Activated CD4-positive, alpha-beta T cell treated with anti-CD3 and anti-CD28 coated beads for 24 hours (primary cell): ENCODE data around the gene MSRB1.
"Not testable (repeated sequence)": the region's sequence is repeated elsewhere in the genome, so short reads cannot be mapped to it uniquely, and the experiment has no call there.

ENCODE experiments used
- DNase-seq, 2 donors: peaks; one replicate each; pipeline ENCODE4 v3.0.0-alpha.2; 2020; ENCODE audit warnings: low read depth in 2 of 2

MSRB1 gene

GRCh38 chr16:1960665-1961630 lies 17.9 kb upstream of the MSRB1 start:
- DNase-seq = peak in 1 of 2 donors; percentile 49

- DNase-seq = peak; percentile 86 to 92
Observed at GRCh38 chr16:1959269-1960039, 16.5 kb upstream of the MSRB1 start, which contains the start of gene NDUFB10. Gene NDUFB10, plus strand, starts transcription at chr16:1959538. Its CDS starts 87 bp downstream, at chr16:1959625.

- no peak for DNase-seq
Observed at GRCh38 chr16:1958715-1959268, 15.8 kb upstream of the MSRB1 start.

DNA sequence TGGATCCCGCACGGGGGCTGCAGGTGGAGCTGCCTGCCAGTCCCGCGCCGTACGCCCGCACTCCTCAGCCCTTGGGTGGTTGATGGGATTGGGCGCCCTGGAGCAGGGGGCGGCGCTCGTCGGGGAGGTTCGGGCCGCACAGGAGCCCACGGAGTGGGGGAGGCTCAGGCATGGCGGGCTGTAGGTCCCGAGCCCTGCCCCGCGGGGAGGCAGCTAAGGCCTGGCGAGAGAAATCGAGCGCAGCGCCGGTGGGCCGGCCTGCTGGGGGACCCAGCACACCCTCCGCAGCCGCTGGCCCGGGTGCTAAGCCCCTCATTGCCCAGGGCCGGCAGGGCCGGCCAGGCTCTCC lies 15.1 kb upstream of the MSRB1 start:
- not testable (repeated sequence) for DNase-seq

DNA sequence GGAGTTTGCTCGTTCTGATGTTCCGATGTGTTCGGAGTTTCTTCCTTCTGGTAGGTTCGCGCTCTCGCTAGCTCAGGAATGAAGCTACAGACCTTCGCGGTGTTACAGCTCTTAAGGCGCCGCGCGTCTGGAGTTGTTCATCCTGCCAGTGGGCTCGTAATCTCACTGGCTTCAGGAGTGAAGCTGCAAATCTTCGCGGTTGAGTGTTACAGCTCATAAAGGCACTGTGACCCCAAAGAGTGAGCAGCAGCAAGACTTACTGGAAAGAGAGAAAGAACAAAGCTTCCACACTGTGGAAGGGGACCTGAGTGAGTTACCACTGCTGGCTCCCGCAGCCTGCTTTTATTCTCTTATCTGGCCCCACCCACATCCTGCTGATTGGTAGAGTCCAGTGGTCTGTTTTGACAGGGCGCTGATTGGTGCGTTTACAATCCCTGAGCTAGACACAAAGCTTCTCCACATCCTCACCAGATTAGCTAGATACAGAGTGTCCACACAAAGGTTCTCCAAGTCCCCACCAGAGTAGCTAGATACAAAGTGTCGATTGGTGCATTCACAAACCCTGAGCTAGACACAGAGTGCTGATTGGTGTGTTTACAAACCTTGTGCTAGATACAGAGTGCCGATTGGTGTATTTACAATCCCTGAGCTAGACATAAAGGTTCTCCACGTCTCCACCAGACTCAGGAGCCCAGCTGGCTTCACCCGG lies 14.6 kb upstream of the MSRB1 start:
- DNase-seq = not testable (repeated sequence)

DNA sequence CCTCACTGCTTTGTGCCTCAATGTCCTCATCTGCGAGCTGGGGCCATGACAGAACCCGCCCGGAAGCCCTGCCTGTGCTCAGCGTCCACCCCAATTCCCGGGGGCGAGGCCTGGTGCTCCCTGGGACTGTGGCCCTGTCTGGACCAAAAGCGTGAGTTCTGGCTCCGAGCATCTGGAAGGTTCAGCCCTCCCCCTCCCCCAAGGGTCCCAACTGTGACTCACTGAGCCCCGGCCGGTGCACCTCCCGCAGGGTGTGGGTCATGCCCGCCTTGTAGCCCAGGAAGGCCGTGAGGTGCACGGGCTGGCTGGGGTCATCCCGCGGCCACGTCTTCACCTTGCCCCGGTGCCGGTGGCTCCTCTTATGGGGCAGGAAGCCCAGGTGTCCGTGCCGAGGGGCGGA lies 10.7 kb upstream of the MSRB1 start:
- DNase-seq = no peak

DNA sequence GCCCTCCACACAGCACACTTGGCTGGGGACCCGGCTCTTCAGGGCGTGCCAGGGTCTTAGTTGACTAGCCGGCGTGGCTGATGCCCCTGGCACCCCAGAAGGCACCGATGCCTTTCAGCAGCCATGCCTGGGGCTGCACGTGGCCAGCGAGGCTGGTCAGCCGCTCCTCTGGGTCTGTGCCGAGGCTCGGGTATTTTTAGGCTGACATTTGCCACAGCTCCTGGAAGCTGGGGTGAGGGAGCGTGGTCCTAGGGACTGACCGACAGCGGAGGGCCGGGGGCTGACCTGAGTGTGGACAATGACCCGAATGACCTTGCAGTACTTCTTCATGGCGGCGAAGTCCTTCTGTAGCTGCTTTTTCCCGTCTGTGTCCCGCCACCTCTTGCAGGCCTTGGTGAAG lies 7.6 kb upstream of the MSRB1 start:
- no peak for DNase-seq

GRCh38 chr16:1950047-1950446 lies 7.0 kb upstream of the MSRB1 start:
- DNase-seq = no peak

GRCh38 chr16:1949507-1949906 lies 6.5 kb upstream of the MSRB1 start:
- no peak for DNase-seq

- no peak for DNase-seq
Observed at GRCh38 chr16:1947369-1947670, 4.3 kb upstream of the MSRB1 start.

DNA sequence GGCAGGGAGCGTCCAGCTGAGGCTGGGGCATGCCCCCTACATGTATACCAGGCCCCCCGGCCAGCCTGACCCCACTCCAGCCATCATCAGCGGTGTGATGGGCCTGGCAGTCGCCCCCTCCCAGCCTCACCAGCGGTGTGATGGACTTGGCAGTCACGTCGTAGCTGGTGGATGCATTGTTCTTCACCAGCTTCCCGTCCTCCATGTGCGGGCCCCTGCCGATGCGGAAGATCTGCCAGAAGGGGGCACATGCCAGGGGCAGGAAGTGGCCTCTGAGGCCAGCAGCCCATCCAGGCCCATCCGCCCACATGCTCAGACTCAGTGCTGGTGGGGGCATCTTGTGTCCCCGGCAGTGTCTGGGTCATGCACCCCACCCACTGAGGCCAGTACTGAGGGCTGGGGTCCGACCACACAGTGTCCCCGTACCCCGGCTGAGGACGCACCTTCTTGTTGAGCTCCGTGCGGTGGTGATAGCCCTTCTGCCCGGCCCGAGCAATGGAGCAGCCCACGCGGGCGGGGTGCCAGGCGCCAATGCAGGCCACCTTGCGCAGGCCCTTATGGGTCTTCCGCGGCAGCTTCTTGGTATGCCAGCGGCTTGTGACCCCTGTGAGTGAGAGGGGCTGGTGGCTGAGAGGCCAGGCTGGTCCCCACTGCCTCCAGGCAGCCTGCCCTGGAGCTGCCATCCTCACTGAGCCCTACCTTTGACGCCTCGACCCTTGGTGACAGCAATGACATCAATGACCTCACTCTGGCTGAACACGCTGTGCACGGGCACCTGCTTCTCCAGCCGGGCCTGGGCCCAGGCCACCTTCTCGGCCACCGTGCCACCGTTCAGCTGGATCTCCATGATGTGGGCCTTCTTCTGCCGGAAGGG lies 3.7 kb upstream of the MSRB1 start:
- DNase-seq = no peak

DNA sequence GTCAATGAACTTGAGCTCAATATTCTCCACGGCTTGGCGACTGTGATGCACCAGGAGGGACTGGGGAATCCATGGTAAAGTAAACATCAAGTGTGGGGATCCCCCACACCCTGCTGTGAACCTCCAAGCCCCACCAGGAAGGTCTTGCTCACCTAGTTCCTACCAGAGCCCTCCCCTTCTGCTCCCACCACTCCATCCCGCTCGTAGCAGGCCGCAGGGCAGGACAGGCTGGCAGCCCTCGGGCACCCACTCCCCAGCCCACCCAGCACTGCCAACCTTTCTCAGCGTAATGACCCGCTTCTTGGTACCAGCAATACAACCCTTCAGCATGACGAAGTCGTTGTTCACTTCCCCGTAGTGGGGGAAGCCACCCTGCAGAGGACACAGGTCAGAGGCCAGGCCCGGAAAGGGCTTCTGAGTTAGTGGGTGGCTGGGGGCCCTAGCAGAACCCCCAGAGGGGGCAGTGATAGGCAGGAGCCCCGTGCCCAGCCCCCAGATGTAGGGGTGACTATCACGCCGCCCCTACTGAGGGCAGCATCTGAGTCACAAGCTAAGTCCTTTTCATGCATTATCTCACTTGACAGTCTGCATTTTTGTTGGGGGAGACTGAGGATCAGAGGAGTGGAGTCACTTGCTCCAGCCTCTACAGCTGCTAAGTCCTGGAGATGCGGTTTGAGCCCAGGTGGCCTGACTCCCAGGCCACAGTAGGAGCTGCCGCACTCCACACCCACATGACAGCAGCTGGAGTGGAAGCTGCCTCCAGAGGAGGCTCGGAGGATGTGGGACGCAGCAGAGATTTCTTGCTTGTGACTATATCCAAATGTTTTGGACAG lies 2.8 kb upstream of the MSRB1 start:
- DNase-seq = no peak

GRCh38 chr16:1944612-1945199 lies 1.7 kb upstream of the MSRB1 start:
- DNase-seq = no peak

DNA sequence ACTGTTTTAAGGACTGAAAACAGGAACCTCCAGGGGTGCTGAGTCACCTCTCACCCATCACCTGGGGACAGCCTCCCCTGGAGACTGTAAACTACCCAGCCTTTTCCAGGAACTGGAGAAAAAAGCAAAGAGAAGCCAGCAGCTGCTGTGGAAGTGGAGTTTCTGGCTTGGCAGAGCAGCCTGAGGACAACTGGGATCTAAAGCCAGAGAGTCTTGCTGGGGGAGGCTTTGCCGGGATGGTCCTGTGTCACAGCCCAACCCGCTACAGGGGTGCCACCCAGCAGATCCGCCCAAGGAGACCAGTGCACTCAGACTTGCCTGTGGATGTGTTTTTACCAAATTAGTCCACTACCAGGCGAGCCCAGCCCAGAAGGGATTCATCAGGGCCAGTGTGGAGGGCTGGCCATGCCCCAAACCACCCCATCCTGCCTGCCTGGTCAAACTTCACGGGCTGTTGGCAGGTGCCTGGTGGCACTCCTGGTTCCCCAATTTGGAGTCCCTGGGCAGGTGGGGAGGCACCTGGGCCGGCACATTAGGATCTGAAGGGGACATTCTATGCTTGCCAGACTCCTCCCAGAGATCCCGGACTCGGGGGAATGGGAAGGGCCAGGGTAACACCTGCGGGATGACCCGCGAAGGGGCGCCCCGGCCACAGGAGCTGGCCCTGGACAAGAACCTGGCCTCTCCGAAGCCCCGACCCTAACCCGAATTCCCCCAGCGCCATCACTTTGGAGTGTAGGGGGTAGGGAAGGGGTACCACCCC lies 771 bp downstream of the MSRB1 start:
- DNase-seq = no peak

DNA sequence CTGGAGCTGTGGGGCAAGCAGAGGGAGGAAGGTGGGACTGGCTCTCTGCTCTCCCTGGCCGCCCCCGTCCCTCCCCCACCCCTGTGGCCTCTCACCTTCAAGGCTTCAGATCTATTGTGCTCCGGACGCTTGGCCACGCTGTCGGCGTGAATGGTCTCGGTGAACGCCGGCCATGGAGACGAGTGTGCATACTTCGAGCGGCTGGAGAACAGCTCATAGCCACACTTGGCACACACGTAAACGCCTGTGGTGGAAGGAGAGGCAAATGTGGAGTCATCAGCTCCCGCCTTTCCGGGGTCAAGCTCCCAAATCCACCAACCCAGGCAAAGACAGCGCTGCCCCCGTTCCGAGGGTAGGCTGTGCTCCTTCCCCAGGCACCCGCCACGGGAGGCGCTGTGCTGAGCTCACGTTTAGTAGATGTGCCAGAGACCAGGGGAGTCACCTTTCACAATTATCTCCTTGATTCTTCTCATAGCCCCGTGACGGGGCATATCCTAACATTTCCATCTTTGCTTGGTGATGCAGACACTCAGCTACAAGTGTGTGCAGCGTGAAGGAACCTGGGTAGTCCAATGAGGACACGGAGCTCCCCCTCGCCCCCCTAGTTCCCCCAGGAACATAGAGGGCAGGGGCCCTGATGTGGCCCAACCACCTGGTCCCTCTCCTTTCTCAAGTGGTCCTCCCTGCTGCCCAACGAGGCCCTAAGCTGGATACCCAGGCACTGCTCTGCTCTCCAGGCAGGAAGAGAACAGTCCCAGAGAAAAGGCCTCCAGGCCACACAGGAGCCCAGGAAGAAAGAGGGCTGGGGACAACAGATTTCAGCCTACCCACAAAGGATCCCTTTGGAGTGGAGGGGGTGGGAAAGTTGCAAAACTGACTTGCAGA lies 1.6 kb downstream of the MSRB1 start:
- no peak for DNase-seq

DNA sequence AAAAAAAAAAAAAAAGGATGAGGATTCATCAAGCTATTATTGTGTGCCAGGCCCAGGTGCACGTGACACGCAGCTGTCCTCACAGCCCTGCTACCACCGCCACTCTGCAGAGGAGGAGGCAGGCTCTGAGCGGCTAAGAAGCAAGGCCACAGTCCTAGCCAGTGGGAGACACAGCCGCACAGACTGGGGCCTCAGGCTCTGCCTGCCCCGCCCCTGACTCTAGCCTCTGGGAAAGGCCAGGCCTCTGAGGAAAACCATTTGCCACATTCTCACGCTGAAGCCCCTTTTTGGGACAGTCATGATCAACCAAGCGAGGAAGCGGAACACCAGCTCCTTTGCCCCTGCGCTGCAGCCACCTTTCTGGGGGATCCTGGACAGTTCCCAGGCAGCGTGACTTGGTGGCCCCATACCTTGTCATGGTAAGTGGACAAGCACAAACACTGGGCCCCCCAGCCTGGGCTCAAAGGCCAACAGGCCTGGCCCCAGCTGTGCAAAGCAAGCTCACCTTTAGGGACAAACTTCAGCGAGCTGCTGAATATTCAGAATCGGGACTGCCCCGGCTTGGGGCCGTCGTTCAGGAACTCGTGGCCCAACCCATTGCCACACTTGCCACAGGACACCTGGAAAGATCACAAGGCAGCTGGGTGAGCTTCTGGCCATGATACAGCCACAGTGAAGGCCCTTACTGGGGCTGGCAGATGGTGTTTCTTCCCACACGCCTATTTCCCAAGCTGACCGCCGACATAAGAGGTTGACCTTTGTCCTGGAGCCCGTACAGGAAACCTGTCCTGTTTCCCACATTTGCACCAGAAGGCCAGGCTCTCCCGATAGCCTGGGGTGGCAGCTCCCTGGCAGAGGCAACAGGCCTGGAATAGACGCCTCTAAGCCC lies 2.5 kb downstream of the MSRB1 start:
- DNase-seq = no peak

DNA sequence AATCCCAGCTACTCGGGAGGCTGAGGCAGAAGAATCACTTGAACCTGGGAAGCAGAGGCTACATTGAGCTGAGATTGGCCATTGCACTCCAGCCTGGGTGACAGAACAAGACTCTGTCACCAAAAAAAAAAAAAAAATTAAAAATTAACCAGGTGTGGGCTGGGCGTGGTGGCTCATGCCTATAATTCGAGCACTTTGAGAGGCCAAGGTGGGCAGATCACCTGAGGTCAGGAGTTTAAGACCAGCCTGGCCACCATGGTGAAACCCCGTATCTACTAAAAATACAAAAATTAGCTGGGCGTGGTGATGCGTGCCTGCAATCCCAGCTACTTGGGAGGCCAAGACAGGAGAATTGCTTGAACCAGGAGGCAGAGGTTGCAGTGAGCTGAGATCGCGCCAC lies 3.2 kb downstream of the MSRB1 start:
- DNase-seq = not testable (repeated sequence)
